Brain microvascular endothelial cell (primary cell): ENCODE measurements around the gene ATP12A.

Experiments
- DNase-seq: peaks from one replicate; pipeline ENCODE4 v3.0.0-alpha.2; 2020
- H3K27ac ChIP-seq: fragments of 250-450 bp; sonication (Bioruptor Pico); 2 replicates; pipeline ENCODE4 v1.5.1; 2020; ENCODE audit warnings: mild to moderate bottlenecking, moderate library complexity
- H3K27me3 ChIP-seq: fragments of 250-450 bp; sonication (Bioruptor Pico); replicated peaks from 2 replicates; pipeline ENCODE4 v1.5.1; 2020; ENCODE audit warnings: mild to moderate bottlenecking
- H3K36me3 ChIP-seq: fragments of 250-450 bp; sonication (Bioruptor Pico); replicated peaks from 2 replicates; pipeline ENCODE4 v1.5.1; 2020; ENCODE audit warnings: mild to moderate bottlenecking
- H3K4me3 ChIP-seq: 2 replicates; pipeline ENCODE4 v1.5.1; 2011; ENCODE audit warnings: low read depth, mild to moderate bottlenecking, control low read depth, low read length, moderate library complexity
- in situ Hi-C: cut with HindIII; loops from 2 replicates; pipeline ENCODE4 v1.10.0; 2017; ENCODE audit warnings: low sequenced_read_pairs, low pct_ligation_motif_present
- TF ChIP-seq, protein P1 (sequence below): IDR thresholded peaks from 2 replicates; pipeline ENCODE4 v1.5.1; 2011; ENCODE audit warnings: low read depth, mild to moderate bottlenecking, moderate library complexity, low read length, control low read depth, inconsistent platforms; ENCODE audit errors: missing control alignments

The ATP12A gene

DNA sequence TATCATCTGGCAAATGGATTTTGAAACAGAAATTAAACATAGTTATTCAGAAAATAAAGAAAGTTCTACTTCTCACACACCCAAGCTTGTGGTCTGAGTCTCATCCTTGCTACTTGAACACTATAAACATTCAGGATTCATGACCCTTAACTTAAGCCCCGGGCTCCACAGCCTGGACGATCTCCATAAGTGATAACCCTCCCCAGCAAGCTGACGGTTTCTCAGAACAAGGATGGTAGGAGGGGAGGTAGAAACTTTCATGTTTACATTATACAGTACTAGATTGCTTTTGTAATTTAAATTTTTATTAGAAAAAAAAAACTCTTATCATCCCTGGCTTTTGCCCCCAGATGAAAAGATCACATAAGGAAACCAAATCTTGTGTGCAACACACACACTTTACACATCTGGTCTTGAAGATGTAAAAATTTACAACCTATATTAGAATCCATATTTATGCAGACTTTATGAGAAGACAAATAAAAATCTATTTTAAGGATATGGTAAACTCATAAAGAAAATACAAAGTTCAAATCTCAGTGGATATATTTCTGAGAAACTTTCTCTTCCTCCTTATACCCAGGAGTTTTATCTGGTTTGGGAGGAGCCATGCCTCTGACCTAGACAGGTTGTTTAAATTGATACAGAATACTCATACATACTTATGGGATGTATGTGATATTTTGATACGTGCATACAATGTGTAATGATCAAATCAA, 20.0 kb upstream of the ATP12A start:
- no peak for DNase-seq
- H3K36me3 ChIP-seq: no peaks in the 10 kb centered on the region
- in situ Hi-C loops: no loop called here
- no peaks in the 10 kb centered on the region for H3K27me3 ChIP-seq
- no peak overlapping the region for H3K4me3 ChIP-seq
- H3K27ac ChIP-seq: no peak overlapping the region
- TF ChIP-seq, protein P1, sequence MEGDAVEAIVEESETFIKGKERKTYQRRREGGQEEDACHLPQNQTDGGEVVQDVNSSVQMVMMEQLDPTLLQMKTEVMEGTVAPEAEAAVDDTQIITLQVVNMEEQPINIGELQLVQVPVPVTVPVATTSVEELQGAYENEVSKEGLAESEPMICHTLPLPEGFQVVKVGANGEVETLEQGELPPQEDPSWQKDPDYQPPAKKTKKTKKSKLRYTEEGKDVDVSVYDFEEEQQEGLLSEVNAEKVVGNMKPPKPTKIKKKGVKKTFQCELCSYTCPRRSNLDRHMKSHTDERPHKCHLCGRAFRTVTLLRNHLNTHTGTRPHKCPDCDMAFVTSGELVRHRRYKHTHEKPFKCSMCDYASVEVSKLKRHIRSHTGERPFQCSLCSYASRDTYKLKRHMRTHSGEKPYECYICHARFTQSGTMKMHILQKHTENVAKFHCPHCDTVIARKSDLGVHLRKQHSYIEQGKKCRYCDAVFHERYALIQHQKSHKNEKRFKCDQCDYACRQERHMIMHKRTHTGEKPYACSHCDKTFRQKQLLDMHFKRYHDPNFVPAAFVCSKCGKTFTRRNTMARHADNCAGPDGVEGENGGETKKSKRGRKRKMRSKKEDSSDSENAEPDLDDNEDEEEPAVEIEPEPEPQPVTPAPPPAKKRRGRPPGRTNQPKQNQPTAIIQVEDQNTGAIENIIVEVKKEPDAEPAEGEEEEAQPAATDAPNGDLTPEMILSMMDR: no peak

DNA sequence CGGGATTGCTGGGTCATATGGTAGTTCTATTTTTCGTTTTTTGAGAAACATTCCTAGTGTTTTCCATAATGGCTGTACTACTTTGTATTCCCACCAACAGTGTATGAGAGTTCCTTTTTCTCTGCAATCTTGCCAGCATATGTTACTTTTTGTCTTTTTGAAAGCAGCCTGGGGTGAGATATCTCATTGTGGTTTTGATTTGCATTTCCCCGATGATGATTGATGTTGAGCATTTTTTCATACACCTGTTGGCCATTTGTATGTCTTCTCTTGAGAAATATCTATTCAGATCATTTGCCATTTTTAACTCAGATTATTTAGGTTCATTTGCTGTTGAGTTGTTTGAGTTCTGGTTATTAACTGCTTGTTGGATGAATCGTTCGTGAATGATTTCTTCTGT, 18.5 kb upstream of the ATP12A start:
- no peaks in the 10 kb centered on the region for H3K36me3 ChIP-seq
- no peaks in the 10 kb centered on the region for H3K27me3 ChIP-seq
- TF ChIP-seq, protein P1: no peak
- in situ Hi-C loops: no loop called here
- H3K27ac ChIP-seq: no peak overlapping the region
- no peak for DNase-seq
- no peak overlapping the region for H3K4me3 ChIP-seq

DNA sequence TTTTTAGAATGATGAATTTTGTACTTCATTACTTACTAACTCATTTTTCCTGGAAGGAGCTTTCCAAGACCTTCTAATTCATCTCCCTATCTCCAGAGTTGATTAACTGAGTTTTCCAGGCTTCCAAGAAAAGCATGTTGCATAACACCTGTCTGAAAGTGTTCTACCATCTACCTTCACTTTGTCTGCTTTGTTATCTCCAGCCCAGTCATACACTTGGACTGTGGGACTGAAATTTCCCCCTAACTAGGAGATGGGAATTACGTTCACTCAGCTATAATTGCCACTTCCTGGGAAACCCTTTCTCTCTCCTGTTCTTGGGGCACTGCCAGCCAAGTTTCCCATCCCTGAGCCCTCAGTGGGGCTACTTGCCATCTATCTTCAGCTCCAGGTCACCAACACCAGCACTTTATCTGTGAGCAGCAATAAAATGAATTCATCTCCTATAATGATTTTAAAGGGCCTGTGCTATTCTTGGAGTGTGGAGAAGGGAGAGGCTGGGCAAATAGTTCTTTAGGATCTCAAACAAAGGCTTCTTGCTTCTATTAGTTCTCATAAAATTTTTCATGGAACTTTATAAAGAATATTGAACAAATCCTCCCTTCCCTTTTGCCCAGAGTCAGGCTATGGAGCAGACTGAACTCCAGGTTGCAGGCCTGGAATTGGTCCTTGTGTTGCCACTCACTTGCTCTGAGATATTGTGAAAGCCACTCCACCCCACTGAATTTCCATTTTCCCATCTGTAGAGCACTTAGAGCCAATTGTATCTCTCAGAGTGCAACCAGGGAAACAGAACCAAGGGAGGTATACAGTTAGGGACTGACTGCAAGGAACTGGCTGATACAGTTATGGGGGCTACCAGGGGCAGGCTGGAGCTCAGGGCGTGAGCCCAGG, 17.8 kb upstream of the ATP12A start:
- no peak for DNase-seq
- in situ Hi-C loops: no loop called here

DNA sequence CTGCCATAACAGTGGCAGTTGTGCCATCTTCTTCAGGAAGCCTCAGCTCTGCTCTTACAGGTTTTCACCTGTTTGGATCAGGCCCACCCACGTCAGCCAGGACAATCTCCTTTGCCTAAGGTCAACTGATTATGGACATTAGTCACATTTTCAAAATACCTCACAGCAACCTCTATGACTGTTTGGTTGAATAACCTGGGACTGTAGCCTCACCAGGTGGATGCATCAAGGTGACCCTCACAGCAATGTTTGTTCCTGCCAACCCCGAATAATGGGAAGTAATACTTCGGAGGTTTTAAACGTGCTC, 17.2 kb upstream of the ATP12A start:
- no peak overlapping the region for H3K4me3 ChIP-seq
- H3K27me3 ChIP-seq: no peaks in the 10 kb centered on the region
- no peaks in the 10 kb centered on the region for H3K36me3 ChIP-seq
- DNase-seq: no peak
- TF ChIP-seq, protein P1: no peak
- in situ Hi-C loops: no loop called here
- H3K27ac ChIP-seq: no peak overlapping the region

More for the DNA sequence above, 17.8 kb upstream of the ATP12A start:
- Histone ChIP-seq H3K27me3 (no peaks in the 10 kb centered on the region), H3K27ac (no peak overlapping the region), H3K4me3 (no peak overlapping the region), H3K36me3 (no peaks in the 10 kb centered on the region)
- TF ChIP-seq, protein P1: no peak

DNA sequence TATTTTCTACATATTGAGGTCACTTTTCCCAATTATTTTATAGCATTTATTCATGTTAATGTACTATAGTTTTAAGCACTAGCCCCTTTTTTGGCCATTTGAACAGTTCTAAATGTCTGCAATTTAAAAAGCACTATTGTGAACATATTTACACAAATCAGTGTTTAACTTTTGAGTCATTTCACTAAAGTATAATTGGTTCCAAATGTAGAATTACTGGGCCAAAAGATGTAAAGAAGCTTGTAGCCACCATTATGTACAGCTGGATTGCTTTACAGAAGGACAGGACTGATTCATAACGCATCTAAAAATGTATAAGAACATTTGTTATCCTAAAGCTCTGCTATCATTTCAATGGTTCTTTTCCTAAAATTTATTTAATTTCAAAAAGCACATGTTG, 16.6 kb upstream of the ATP12A start:
- H3K27ac ChIP-seq: no peak overlapping the region
- H3K4me3 ChIP-seq: no peak overlapping the region
- H3K27me3 ChIP-seq: no peaks in the 10 kb centered on the region
- in situ Hi-C loops: no loop called here
- no peaks in the 10 kb centered on the region for H3K36me3 ChIP-seq
- TF ChIP-seq, protein P1: no peak
- no peak for DNase-seq
